Testis (tissue), 2 donors: Measurements from ENCODE around the gene AATF.

Experiments
- POLR2A ChIP-seq: fragments of 450-650 bp; IDR thresholded peaks from one replicate; pipeline ENCODE4 v1.6.1; 2017; ENCODE audit warnings: antibody characterized with exemption, mild to moderate bottlenecking, moderate library complexity
- TF ChIP-seq, protein P1 (sequence below), 3 experiments: fragments of 450-650 bp in 2 of 3; fragments of 200-600 bp in 1 of 3; sonication (generic) in 1 of 3; IDR thresholded peaks; one replicate each; pipeline ENCODE4 v1.5.1; 2016 to 2019; ENCODE audit warnings: antibody characterized with exemption in 3 of 3, mild to moderate bottlenecking in 2 of 3, moderate library complexity in 1 of 3

DNA sequence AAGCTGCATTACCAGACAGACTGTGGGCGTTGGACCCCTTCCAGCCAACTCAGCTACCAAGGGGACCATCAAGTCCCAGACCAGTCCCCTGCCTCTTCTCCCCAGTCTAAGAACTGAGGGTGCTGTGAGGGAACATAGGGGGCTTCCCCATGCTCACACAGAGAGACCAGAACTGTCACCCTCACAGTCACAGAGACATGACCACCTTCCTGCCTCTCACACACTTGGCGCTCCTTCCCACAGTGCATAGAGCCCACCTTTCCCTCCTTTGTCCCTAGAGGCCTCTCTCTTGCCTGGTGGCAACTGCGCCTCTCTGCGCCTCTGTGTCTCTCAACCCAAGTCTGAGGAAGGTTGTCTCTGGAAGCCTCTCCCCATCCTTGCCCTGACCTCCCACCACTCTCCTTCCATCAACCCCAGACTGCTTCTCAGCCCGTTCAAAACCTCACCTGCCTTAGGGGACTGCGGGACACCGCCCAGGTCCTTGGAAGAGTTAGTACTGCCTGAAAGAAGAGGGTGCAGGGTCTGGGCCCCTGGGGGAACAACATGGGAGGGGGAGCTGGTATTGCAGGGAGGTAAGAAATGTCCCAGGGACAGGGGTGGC, 17.6 kb upstream of the AATF start:
- TF ChIP-seq, protein P1, sequence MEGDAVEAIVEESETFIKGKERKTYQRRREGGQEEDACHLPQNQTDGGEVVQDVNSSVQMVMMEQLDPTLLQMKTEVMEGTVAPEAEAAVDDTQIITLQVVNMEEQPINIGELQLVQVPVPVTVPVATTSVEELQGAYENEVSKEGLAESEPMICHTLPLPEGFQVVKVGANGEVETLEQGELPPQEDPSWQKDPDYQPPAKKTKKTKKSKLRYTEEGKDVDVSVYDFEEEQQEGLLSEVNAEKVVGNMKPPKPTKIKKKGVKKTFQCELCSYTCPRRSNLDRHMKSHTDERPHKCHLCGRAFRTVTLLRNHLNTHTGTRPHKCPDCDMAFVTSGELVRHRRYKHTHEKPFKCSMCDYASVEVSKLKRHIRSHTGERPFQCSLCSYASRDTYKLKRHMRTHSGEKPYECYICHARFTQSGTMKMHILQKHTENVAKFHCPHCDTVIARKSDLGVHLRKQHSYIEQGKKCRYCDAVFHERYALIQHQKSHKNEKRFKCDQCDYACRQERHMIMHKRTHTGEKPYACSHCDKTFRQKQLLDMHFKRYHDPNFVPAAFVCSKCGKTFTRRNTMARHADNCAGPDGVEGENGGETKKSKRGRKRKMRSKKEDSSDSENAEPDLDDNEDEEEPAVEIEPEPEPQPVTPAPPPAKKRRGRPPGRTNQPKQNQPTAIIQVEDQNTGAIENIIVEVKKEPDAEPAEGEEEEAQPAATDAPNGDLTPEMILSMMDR (IDR thresholded peaks at IDR 0.05): no peak
- TF ChIP-seq POLR2A: no peak
